ENCODE measurements around the gene SART3.

The SART3 gene

GRCh38 chr12:108475396-108475795 is 85.6 kb downstream of the SART3 start:
- no peak for TF ChIP-seq CTCF (IDR thresholded peaks at IDR 0.05; ENCODE audit: extremely low read depth, missing control alignments)
- DNase-seq (ENCODE audit: low spot score) = no peak

- no peak for DNase-seq (ENCODE audit: low spot score)
- TF ChIP-seq CTCF (IDR thresholded peaks at IDR 0.05; ENCODE audit: extremely low read depth, missing control alignments) = no peak
Observed at GRCh38 chr12:108473400-108474055, 87.4 kb downstream of the SART3 start.

All from GM20000 (cell line).